ENCODE measurements around the gene ASTN2. TPM values are rescaled to one million over a fixed set of nuclear protein-coding genes. Genes with fewer than 3 reads are reported as not detected.

ASTN2 gene
- total and polyA plus RNA-seq, 9 of the 15 experiments (the other 6 are each of a cell fraction or from before 2014, with no cell fraction given) = 0.56 to 3.5 (median 1.9) TPM

- TF ChIP-seq PHB (CRISPR knock-in tag; IDR thresholded peaks at IDR 0.05) = no peak
- no peak for TF ChIP-seq MYBL2 (IDR thresholded peaks at IDR 0.05; ENCODE audit: low read depth)
- no peak for TF ChIP-seq MYBL2 (CRISPR knock-in tag; IDR thresholded peaks at IDR 0.05; ENCODE audit: borderline replicate concordance)
- TF ChIP-seq STAT5B (CRISPR knock-in tag; IDR thresholded peaks at IDR 0.05) = no peak
- TF ChIP-seq THRAP3 (IDR thresholded peaks at IDR 0.05; ENCODE audit: borderline replicate concordance) = no peak
- TF ChIP-seq ZEB2 (IDR thresholded peaks at IDR 0.05) = no peak
- no peak for TF ChIP-seq MEF2D (tag; conservative IDR thresholded peaks at IDR 0.05; ENCODE audit: low read depth)
- TF ChIP-seq ID3 (CRISPR knock-in tag; IDR thresholded peaks at IDR 0.05) = no peak
- TF ChIP-seq ID3 (tag; IDR thresholded peaks at IDR 0.05) = no peak
- no peak for TF ChIP-seq TAL1 (IDR thresholded peaks at IDR 0.05)
- TF ChIP-seq SLC30A9 (CRISPR knock-in tag; IDR thresholded peaks at IDR 0.05) = no peak
- no peak for TF ChIP-seq MAZ (CRISPR knock-in tag; conservative IDR thresholded peaks at IDR 0.05 in 1 of 2, IDR thresholded peaks at IDR 0.05 in 1 of 2)
- no peak for TF ChIP-seq ZNF699 (CRISPR knock-in tag; IDR thresholded peaks at IDR 0.05; ENCODE audit: insufficient replicate concordance)
- no peak for TF ChIP-seq ZBTB34 (CRISPR knock-in tag; IDR thresholded peaks at IDR 0.05)
- TF ChIP-seq JUN (IDR thresholded peaks at IDR 0.05; ENCODE audit: borderline replicate concordance, low read depth, low read length) = no peak
- no peak for TF ChIP-seq JUN (CRISPR knock-in tag; IDR thresholded peaks at IDR 0.05; ENCODE audit: borderline replicate concordance)
- Histone ChIP-seq H3K4me3 (no peak overlapping the region), H3K9ac (ENCODE audit: insufficient read depth in 1 of 2, low read depth in 2 of 2, low read length in 2 of 2) (no peak overlapping the region), H3K27me3 (ENCODE audit: control insufficient read depth in 2 of 2, insufficient read depth in 2 of 2, low read length in 2 of 2) (no peaks in the 10 kb centered on the region), H4K20me1 (replicated peaks; ENCODE audit: control insufficient read depth, insufficient read depth, low read length) (no peaks in the 10 kb centered on the region), H3K79me2 (ENCODE audit: control insufficient read depth, insufficient read depth, low read length) (no peaks in the 10 kb centered on the region), H3K27ac (ENCODE audit: extremely low read depth, low read depth, low read length) (no peak overlapping the region), H3K4me1 (replicated peaks in 1 of 2; ENCODE audit: control insufficient read depth in 2 of 2, insufficient read depth in 2 of 2, low read length in 2 of 2) (no peaks in the 10 kb centered on the region), H3K36me3 (ENCODE audit: control insufficient read depth, insufficient read depth, low read length) (no peaks in the 10 kb centered on the region), H3K9me1 (ENCODE audit: control insufficient read depth, insufficient read depth, low read length) (no peaks in the 10 kb centered on the region), H2AFZ (ENCODE audit: low read depth, low read length) (no peak overlapping the region), H3K4me2 (ENCODE audit: insufficient read depth, low read length) (no peak overlapping the region), H3K9me3 (replicated peaks; ENCODE audit: control insufficient read depth, insufficient read depth, low read depth, low read length) (no peaks in the 10 kb centered on the region)
- no peak for DNase-seq (ENCODE audit: extremely low read depth in 1 of 4, low spot score in 3 of 4)
- no peak for ATAC-seq
- no TSS peak for BruUV-seq (replicated peaks)
- WGBS (ENCODE audit: insufficient coverage, low coverage, missing lambda C conversion rate) = 0% methylated on average over 3 of the region's 3 CpGs
- CTCF ChIA-PET (ENCODE audit: low intra/inter-chr PET ratio) = no interaction called here
- intact Hi-C loops (cut with micrococcal nuclease) = no loop called here
- in situ Hi-C loops (cut with MboI) = no loop called here
- FAIRE-seq = no peak
- POLR2A ChIA-PET = no interaction called here
Measured at GRCh38 chr9:117211280-117211679, 203.6 kb downstream of the ASTN2 start.

Measured in K562 (cell line).